Fibroblast of skin of left quadriceps (primary cell): ENCODE data around the gene CAMSAP2.
A peak's percentile ranks its signal among the peaks of the same experiment; 100 is the strongest.

Source experiments
- DNase-seq, 2 experiments: peaks; one replicate each; pipeline ENCODE4 v3.0.0-alpha.2; 2013; ENCODE audit warnings: low read depth in 2 of 2

Gene CAMSAP2, protein sequence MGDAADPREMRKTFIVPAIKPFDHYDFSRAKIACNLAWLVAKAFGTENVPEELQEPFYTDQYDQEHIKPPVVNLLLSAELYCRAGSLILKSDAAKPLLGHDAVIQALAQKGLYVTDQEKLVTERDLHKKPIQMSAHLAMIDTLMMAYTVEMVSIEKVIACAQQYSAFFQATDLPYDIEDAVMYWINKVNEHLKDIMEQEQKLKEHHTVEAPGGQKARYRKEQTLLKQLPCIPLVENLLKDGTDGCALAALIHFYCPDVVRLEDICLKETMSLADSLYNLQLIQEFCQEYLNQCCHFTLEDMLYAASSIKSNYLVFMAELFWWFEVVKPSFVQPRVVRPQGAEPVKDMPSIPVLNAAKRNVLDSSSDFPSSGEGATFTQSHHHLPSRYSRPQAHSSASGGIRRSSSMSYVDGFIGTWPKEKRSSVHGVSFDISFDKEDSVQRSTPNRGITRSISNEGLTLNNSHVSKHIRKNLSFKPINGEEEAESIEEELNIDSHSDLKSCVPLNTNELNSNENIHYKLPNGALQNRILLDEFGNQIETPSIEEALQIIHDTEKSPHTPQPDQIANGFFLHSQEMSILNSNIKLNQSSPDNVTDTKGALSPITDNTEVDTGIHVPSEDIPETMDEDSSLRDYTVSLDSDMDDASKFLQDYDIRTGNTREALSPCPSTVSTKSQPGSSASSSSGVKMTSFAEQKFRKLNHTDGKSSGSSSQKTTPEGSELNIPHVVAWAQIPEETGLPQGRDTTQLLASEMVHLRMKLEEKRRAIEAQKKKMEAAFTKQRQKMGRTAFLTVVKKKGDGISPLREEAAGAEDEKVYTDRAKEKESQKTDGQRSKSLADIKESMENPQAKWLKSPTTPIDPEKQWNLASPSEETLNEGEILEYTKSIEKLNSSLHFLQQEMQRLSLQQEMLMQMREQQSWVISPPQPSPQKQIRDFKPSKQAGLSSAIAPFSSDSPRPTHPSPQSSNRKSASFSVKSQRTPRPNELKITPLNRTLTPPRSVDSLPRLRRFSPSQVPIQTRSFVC (N-terminal part only)

DNA sequence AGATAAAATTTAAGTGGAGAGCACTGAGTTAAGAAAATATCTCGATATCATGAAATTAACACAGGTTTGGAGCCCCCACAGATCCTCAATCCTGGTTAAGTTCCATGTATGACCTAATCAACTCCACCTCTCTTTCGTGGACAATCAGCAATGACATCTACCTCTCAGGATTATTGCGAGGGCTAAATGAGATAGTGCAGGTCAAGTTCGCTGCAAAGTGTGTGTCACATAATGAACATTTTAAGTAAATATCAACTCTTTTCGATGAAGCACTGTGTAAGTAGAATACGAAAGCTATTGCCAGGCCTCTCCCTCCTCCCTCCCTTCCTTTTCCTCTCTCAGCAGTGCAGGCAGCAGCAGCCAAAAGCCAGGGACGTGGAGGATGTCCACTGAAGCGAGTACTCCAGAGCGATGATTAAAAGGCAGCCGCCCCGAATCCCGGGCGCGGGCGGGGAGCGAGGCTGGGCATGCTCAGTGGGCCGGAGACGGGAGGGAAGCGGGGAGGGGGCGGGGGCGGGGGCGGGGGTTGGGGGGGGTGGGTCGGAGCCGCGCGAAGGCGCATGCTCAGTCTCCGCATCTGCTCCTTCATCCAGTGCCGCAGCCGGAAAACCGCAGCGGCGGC, at the start of gene CAMSAP2:
CAMSAP2 (plus strand) TSS at position 567 of the 622 bp plus-strand sequence. CDS start 935 bp downstream, outside the sequence.
- peak; percentile 83 to 84 for DNase-seq

DNA sequence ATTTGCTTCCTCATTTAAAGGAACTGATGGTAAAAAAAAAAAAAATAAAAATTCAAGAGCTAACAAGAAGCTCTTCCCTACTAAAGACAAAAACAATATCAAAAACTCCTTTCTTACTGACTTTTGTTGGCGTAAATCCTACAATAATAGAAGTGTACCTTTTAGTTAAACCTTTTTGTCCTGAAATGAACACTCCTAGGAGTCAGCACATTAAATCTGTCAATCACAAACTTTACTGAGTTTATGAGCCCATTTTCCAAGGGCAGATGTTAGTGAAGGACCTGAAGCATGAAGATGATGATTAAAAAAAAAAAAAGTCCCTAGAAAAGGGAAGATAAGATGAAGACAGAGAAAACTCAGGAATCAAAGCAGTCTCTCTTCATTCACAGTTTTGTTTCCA, 46.4 kb upstream of the CAMSAP2 start:
- no peak for DNase-seq

DNA sequence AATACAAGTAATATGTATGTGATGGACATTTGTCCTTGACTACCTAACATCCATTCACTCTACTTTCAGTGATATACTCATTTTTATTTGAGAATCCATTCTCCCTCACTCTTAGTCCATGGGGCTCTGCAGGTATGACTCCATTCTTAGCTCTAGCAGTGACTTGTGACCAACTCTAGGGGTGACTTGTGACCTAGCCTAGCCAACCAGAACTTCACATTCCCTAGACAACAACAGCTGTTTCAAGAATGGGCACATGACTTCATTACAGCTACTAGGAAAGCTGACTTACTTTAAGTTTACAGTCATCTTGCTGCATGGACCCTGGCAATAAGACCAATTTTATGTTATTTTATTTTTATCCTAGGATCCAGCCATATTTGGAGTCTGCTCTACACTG, 45.4 kb upstream of the CAMSAP2 start:
- no peak for DNase-seq

DNA sequence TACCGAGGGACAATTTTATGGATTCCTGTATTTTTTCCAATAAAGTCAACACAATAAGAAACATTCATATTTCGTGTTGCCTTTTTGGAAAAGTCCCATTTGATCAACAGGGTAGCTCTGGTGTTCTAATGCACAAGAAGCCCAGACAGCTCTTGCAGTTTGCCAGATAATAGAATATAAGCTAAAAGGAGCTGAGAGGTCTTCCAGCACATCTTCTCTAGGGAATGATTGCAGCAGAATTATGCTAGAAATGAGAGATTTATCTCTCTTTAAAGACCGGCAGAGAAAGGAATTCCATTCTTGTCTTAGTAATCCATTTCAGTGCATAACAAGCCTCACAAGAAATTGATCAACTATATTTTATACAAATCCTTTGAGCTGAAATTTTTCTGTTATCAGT, 44.0 kb upstream of the CAMSAP2 start:
- DNase-seq = no peak

DNA sequence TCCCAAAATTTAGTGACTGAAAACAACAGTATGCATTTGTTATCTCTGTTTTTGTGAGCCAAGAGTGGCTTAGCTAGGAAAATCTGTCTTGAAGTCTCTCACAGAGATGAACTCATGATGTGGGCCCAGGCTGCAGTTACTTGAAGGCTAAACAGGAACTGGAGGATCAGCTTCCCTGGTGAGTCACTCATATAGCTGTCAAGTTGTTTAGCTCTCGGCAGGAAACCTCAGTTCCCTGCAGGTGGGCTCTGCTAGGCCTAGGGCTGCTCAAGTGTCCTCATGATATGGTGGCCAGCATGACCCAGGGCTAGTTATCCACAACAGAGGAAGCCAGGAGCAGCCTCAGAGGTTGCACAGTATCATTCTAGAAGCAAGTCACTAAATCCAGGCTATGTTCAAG, 38.8 kb upstream of the CAMSAP2 start:
- peak; percentile 53 to 56 for DNase-seq

DNA sequence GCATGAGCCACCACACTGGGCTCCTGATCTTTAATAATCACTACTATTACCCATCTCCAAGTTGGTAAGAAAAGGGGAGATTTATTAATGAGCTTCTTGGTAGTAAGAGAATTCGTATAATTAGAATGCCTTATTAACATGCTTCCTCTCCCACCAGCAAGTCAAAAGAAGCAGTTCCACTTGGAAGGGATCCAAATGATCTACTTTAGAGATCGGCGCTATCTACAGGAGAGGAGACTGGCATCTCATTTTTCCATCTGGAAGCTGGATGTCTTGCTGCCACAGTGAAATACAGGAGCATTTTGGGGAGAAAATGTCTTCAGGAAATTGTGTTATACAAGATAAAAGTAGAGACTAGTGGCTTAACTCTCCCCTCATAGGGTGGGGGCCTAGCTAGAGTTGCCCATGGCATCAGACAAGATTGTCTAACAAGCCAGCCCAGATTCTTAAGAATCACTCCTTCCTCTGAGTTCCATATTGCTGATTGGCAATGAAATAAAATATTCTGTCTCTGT, 33.6 kb upstream of the CAMSAP2 start:
- DNase-seq = no peak

DNA sequence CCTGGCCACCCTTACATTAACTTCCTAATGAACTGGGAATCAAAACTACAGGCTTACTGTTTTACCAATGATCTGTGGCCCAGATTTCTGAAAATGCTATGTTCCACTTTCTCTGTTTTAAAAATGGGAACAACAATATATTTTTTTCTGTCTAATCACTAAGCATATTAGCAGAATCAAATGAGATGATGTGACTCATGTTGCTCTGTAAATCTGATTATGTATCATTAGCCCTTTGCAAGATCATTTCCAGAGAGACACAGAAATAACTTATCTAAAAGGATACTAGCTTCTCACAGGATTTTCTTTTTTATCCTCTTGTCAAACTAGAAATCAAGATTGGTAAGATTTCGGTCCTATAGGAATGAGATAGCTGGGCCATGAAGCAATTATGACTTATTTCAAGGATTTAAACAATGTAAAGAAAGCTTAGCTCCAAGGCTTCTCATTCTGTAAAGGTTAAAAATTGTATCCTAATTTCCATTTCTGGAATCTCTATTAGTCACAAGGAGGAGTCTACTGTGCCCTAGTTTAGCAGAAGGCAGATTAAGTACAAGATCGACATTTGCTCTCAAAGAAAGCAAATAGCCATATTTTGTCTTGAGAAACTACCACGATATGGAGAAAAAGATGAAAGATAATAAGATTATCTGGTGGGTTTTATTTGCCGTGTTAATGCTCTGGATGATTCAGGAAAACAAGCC, 32.4 kb upstream of the CAMSAP2 start:
- no peak for DNase-seq

DNA sequence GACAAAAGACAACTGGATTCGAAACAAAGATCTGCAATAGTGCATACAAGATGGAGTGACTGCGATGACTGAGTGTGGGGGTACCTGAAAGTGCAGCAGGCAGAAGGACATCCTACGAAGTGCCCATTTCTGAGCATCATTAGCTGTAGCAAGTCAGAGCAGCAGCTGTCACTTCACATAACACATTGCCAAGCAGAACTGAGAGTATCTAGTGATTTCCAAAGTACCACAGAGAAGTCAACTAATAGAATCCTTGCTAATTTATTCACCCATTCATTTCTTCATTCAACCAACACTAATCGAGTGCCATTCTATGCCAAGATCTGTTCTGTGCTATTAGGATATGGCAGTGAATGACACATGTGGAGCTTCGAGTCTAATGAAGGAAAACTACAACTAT, 31.6 kb upstream of the CAMSAP2 start:
- no peak for DNase-seq

DNA sequence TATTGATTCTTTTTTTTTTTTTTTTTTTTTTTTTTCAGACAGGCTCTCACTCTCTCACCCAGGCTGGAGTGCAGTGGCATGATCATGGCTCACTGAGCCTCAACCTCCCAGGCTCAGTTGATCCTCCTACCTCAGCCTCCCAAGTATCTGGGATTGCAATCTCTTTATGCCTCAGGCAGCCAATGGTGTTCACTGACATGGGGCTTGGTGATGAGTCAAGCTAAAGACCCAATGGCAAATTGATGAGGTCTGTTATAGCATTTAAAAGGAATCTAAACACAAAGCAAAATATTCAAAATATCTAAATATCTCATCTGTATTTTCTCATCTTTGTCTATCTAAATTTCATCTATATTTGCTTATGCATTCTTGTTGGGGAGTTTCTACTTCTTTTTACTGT, 30.5 kb upstream of the CAMSAP2 start:
- DNase-seq = no peak

DNA sequence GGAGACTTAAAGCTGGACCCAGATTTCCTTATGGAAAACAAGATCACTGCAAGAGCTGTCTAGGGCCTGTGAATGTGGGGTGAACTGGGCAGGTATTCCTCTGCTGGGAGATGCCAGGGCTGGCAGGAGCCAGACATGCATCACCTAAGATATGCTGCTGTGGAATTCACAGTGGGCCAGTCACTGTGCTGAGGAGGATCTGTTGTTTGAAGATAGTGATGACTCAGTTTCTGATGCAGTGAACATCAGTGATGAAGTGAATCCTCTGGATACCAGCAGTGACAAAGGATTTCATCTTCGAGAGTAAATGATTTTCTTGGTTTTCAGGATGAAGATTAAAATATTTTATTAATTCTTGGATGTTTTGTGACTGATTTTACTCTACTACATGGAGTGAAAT, 29.9 kb upstream of the CAMSAP2 start:
- no peak for DNase-seq

DNA sequence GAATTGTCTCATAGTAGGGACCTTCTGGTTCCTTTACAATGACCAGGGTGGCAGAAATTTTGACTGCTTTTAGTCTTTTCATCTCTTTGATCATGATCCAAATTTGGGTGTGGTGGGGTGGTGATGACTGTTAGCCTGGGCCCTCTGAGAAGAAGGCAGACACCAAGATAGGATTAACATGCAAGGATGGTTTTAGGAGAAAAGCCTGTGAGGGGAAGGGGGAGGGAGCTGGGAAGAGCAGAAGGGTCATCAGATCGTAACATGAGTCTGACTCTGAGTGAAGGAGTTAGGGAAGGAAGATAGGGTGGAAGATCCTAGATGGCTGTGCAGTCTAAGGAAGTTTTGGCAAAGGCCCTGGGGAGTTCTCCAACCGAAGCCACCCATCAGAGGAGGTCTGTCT, 28.5 kb upstream of the CAMSAP2 start:
- DNase-seq = no peak

DNA sequence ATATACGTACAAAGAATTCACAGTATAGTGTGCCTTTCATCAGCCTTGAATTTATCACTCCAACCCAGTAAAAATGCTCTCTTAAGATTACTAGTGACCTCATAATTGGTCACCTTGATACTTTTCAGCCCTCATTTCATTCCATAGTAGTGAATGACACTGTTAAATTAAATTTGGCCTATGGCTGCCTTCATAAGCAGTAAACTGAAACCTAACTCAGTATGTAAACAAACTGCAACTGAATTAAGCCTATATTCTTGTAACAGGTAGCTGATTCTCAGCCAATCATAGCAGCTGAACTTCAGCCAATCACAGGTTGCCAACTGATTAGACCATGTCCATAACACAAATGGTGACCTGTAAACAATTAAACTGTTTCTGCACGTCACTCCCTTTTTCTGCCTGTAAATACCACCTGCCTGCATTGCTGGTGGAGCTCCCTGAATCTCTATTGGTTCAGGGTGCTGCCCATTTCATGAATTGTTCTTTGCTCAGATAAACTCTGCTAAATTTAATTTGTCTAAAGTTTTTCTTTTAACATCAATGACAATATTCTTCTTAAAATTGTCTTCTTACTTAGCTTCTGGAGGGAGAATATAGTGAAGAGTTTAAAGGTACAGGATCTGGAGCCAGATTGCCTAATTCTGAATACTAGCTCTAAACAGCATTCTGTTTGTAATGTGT, 24.0 kb upstream of the CAMSAP2 start:
- no peak for DNase-seq

DNA sequence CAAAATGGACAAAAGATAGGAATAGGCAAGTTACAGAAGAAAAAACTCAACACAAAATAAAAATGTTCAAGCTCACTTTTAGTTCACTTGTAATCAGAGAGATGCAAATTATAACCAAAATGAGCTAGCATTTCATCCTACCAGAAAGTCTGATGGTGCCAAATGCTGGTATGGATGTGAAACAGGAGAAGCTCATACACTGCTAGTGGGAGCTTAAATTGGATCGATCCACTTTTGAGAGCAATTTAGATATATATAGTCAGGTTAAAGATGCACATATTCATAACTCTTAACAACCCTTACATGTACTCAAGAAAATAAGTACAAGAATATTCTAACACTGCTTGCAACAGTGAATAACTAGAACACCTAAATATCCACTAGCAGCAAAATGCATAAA, 18.5 kb upstream of the CAMSAP2 start:
- no peak for DNase-seq

DNA sequence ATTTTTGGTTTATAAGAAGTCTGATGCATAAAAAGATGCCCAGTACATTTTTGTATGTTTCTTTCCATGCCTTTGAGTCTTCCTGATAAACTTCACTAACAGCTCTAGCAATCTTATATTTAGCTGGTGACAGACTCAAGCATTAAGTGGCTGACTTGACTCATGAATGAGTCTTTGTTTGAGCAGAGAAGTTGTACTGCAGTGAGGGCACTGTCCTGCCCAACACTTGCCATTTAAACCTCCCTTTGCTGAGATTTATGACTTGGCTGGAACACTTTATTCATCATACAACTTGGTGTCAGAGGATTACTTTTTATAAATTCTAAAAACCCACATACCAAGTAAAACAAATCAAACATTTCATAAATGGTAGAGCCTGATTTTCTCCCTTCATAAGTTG, 14.6 kb upstream of the CAMSAP2 start:
- no peak for DNase-seq

DNA sequence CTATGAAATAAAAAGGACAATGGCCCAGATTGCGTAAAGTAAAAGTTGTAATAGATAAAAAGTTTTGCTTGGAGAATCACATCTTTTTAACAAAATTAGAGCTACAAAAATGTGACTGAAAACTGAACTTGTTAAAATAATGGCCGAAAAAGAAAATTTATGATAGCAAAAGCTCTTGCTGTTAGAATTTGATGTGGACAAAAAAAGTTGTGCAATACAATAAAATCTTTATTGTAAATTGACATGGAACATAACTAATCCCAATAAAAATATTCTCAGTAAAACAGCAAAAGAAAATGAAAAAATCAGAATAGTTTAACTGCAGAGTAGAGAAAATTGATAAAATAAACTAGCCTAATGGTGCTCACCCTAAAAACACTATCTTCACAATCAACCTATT, 11.4 kb upstream of the CAMSAP2 start:
- no peak for DNase-seq

DNA sequence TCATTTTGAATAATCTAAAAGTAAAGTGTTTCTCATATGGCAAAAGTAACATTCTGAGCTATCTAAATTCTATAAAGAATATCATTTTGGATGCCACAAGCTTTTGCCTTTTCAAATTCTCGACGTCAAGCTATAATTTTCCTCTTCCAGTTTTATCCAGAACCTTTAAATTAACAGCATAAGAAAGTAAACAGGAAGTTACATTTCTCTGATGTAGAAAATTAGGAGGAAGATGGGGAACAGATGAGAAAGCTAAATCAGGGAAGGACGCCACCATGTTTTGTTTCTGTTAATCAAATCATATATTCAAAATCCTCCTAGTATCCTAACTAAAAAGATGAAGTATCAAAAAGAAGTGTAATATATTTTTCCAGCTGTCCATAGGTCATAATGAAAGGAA, 8.8 kb upstream of the CAMSAP2 start:
- no peak for DNase-seq

DNA sequence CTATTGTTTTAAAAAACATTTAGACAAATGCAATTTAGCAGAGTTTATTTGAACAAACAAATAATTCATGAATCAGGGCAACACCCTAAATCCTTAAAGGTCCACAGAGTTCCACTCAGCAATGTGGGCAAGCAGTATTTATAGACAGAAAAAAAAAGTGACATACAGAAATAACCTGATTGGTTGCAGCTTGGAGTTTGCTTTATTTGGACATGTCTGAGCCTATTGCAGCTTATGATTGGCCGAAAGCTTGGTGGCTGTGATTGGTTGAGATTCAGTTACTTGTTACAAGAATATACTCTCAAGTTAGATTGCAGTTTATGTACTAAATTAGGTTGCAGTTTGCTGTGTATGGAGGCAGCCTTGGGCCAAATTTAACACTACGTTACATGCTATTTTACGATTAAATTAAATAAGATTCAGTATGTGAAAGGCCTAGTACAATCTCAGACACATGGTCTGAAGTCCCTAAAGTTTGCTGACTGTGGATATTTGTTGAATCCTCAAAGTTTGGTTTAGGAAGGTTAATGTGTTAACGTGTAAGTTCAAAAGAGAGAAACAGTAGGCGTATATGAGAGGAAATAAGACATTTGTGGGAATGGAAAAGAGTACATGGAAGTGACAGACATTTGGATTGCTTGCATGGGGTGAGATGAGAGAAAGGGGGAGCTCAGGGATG, 6.9 kb upstream of the CAMSAP2 start:
- DNase-seq = no peak

DNA sequence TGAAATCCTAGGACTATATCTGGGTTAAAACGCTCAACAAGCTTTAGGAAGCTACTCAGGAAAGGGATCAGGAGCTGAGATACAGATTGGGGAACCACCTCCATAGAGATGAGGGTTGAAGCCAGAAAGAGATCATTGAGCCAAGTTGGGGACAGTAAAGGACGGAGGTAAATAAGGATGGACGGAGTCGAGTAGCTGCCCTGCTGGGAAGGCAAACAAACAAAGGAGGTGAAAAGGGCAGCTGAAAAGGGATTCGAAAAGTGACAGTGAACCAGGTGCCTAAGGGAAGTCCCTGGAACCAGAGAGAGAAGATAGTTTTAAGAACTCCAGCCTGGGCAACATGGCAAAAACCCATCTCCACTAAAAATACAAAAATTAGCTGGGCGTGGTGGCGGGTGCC, 6.3 kb upstream of the CAMSAP2 start:
- DNase-seq = no peak

DNA sequence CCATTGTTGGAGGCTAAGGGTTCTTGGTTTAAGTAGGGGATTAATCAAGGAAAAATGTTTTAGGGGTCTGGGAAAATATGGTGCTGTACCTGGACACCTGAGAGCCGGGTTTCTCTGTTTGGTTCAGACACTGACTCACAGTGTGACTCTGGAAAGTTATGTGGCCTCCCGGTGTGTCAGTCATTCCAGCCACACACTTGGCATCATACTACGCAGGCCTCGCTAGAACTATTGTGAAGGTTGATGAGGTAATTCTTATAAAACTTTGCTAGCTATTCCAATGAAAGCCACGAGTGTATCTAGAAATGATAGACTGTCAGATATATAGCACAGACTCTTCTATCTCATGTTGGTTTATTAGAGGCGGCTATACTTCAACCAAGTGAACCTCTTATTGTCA, 4.8 kb upstream of the CAMSAP2 start:
- DNase-seq = no peak

DNA sequence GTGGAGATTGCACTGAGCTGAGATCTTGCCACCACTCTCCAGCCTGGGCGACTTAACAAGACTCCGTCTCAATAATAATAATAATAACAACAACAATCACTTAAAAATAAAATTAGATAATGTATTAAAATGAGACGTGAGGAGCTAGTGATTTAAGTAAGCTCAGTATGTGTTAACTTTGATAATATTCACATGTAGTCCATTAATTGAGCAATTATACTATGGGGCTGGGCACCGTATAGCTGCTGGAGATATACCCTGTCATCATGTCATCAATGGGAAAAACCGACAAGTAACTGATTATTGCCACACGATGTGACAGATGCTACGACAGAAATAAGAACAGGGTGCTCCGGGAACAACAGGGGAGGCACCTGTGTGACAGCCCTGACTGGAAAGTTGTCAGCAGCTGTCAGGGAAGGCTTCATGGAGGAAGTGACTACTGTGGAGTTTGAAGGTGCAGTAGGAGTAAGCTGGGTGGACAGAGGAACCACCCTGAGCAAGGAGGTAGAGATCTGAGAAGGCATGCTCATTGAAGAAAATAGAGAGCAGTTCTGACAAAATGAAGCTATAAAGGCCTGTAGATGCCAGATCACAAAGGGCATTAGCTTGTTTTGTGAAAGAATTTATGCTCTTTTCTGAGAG, 924 bp upstream of the CAMSAP2 start:
- no peak for DNase-seq
